Parathyroid adenoma (tissue), 2 donors: ENCODE data around the gene NPAS2.

Source experiments
- H2AFZ ChIP-seq: fragments of 300-600 bp; sonication (generic); one replicate; pipeline ENCODE4 v1.7.0; 2017; ENCODE audit warnings: antibody characterized with exemption, mild to moderate bottlenecking
- H3K27ac ChIP-seq: fragments of 300-600 bp; sonication (generic); one replicate; pipeline ENCODE4 v1.7.0; 2017
- H3K27me3 ChIP-seq: fragments of 300-600 bp; sonication (generic); one replicate; pipeline ENCODE4 v1.7.0; 2017; ENCODE audit warnings: low read length; ENCODE audit not compliant: control insufficient read depth, insufficient read depth
- H3K36me3 ChIP-seq: fragments of 300-600 bp; sonication (generic); one replicate; pipeline ENCODE4 v1.7.0; 2017; ENCODE audit warnings: low read length; ENCODE audit not compliant: control insufficient read depth, insufficient read depth
- H3K4me1 ChIP-seq: fragments of 300-600 bp; sonication (generic); one replicate; pipeline ENCODE4 v1.7.0; 2017; ENCODE audit warnings: control low read depth
- H3K4me2 ChIP-seq: fragments of 300-600 bp; sonication (generic); one replicate; pipeline ENCODE4 v1.7.0; 2017; ENCODE audit warnings: low read length
- H3K4me3 ChIP-seq: fragments of 300-600 bp; sonication (generic); one replicate; pipeline ENCODE4 v1.7.0; 2017; ENCODE audit warnings: low read depth, low read length
- H3K79me2 ChIP-seq: fragments of 300-600 bp; sonication (generic); one replicate; pipeline ENCODE4 v1.7.0; 2017; ENCODE audit warnings: control low read depth
- H3K9ac ChIP-seq: fragments of 300-600 bp; sonication (generic); one replicate; pipeline ENCODE4 v1.7.0; 2017; ENCODE audit warnings: mild to moderate bottlenecking
- H3K9me3 ChIP-seq: fragments of 300-600 bp; sonication (generic); one replicate; pipeline ENCODE4 v1.7.0; 2017; ENCODE audit warnings: low read length; ENCODE audit not compliant: control insufficient read depth
- CTCF ChIP-seq: fragments of 300-600 bp; sonication (generic); IDR thresholded peaks from one replicate; pipeline ENCODE4 v1.7.0; 2017; ENCODE audit warnings: antibody characterized with exemption, mild to moderate bottlenecking
- donor health status: primary hyperparathyroidism.

Gene NPAS2

GRCh38 chr2:101027852-101028251 is 207.9 kb downstream of the NPAS2 start:
- H3K9ac ChIP-seq: no peak overlapping the region

GRCh38 chr2:101030866-101031554 is 211.1 kb downstream of the NPAS2 start:
- Histone ChIP-seq H3K36me3 (no peaks in the 10 kb centered on the region), H3K27ac (no peak overlapping the region), H3K79me2 (no peaks in the 10 kb centered on the region), H3K9ac (no peak overlapping the region), H2AFZ (no peak overlapping the region), H3K9me3 (no peaks in the 10 kb centered on the region), H3K4me1 (no peaks in the 10 kb centered on the region), H3K4me2 (no peak overlapping the region), H3K27me3 (no peaks in the 10 kb centered on the region), H3K4me3 (no peak overlapping the region)
- no peak for TF ChIP-seq CTCF

More at GRCh38 chr2:101027852-101028251, 207.9 kb downstream of the NPAS2 start:
- Histone ChIP-seq H2AFZ (no peak overlapping the region), H3K79me2 (no peaks in the 10 kb centered on the region), H3K4me1 (no peaks in the 10 kb centered on the region), H3K4me3 (no peak overlapping the region), H3K27ac (no peak overlapping the region), H3K4me2 (no peak overlapping the region), H3K36me3 (no peaks in the 10 kb centered on the region), H3K9me3 (no peaks in the 10 kb centered on the region), H3K27me3 (no peaks in the 10 kb centered on the region)
- no peak for TF ChIP-seq CTCF

- H3K36me3 ChIP-seq: no peaks in the 10 kb centered on the region
- H3K27me3 ChIP-seq: no peaks in the 10 kb centered on the region
- no peak overlapping the region for H3K4me2 ChIP-seq
- no peak for TF ChIP-seq CTCF
- H3K79me2 ChIP-seq: no peaks in the 10 kb centered on the region
- no peak overlapping the region for H3K9ac ChIP-seq
- H2AFZ ChIP-seq: no peak overlapping the region
- no peaks in the 10 kb centered on the region for H3K9me3 ChIP-seq
- H3K4me3 ChIP-seq: no peak overlapping the region
- no peak overlapping the region for H3K27ac ChIP-seq
- no peaks in the 10 kb centered on the region for H3K4me1 ChIP-seq
These were observed 212.3 kb downstream of the NPAS2 start for GRCh38 chr2:101032084-101032776.

GRCh38 chr2:101036562-101036961 is 216.6 kb downstream of the NPAS2 start:
- Histone ChIP-seq H3K9me3 (no peaks in the 10 kb centered on the region), H3K4me1 (no peaks in the 10 kb centered on the region), H3K27ac (no peak overlapping the region), H2AFZ (no peak overlapping the region), H3K4me2 (no peak overlapping the region), H3K27me3 (no peaks in the 10 kb centered on the region), H3K9ac (no peak overlapping the region), H3K36me3 (no peaks in the 10 kb centered on the region), H3K4me3 (no peak overlapping the region), H3K79me2 (no peaks in the 10 kb centered on the region)
- peak; percentile 48 for TF ChIP-seq CTCF
